DOHH2 (cell line): ENCODE results near the gene LARGE1.

Experiments
- H3F3A ChIP-seq: fragments of 200-600 bp; sonication (generic), shearing (Covaris generic); 2 replicates; pipeline ENCODE4 v1.6.0; 2016; ENCODE audit warnings: antibody characterized with exemption, mild to moderate bottlenecking; ENCODE audit not compliant: control insufficient read depth, insufficient read depth
- H3K27ac ChIP-seq: fragments of 200-600 bp; sonication (generic); 2 replicates; pipeline ENCODE4 v1.5.1; 2014; ENCODE audit warnings: low read depth, mild to moderate bottlenecking, low read length, moderate library complexity
- H3K27me3 ChIP-seq: fragments of 200-600 bp; sonication (generic); 2 replicates; pipeline ENCODE4 v1.6.1; 2014; ENCODE audit warnings: mild to moderate bottlenecking, low read length, mixed read lengths; ENCODE audit not compliant: control insufficient read depth
- H3K36me3 ChIP-seq: fragments of 200-600 bp; sonication (generic); 2 replicates; pipeline ENCODE4 v1.6.1; 2014; ENCODE audit warnings: mild to moderate bottlenecking, low read length, moderate library complexity, mixed read lengths; ENCODE audit not compliant: control insufficient read depth
- H3K4me1 ChIP-seq: fragments of 200-600 bp; sonication (generic); 2 replicates; pipeline ENCODE4 v1.6.1; 2014; ENCODE audit warnings: mild to moderate bottlenecking, low read length, mixed read lengths; ENCODE audit not compliant: control insufficient read depth
- H3K4me2 ChIP-seq: fragments of 200-600 bp; sonication (generic); 2 replicates; pipeline ENCODE4 v1.6.0; 2014; ENCODE audit warnings: mild to moderate bottlenecking, low read length, moderate library complexity
- H3K4me3 ChIP-seq: fragments of 200-600 bp; sonication (generic); 2 replicates; pipeline ENCODE4 v1.5.1; 2014; ENCODE audit warnings: mild to moderate bottlenecking, low read length, mixed read lengths
- H3K79me2 ChIP-seq: fragments of 200-600 bp; sonication (generic); 2 replicates; pipeline ENCODE4 v1.6.1; 2014; ENCODE audit warnings: mild to moderate bottlenecking, low read length, mixed read lengths; ENCODE audit not compliant: control insufficient read depth
- H3K9me2 ChIP-seq: fragments of 200-600 bp; sonication (generic); replicated peaks from 2 replicates; pipeline ENCODE4 v1.6.1; 2014; ENCODE audit warnings: mild to moderate bottlenecking, low read length, mixed read lengths; ENCODE audit not compliant: control insufficient read depth
- H3K9me3 ChIP-seq: fragments of 200-600 bp; sonication (generic); 2 replicates; pipeline ENCODE4 v1.6.1; 2014; ENCODE audit warnings: antibody characterized with exemption, low read length, mixed read lengths; ENCODE audit not compliant: control insufficient read depth, insufficient read depth
- H4K20me1 ChIP-seq: fragments of 200-600 bp; sonication (generic); 2 replicates; pipeline ENCODE4 v1.6.0; 2014; ENCODE audit warnings: low read depth, mild to moderate bottlenecking, antibody characterized with exemption, low read length, moderate library complexity; ENCODE audit not compliant: control insufficient read depth, insufficient read depth
- EZH2phosphoT487 ChIP-seq: fragments of 200-600 bp; sonication (generic); IDR thresholded peaks from 2 replicates; pipeline ENCODE4 v1.6.1; 2017; ENCODE audit warnings: borderline replicate concordance, mild to moderate bottlenecking, antibody characterized with exemption, low read length, moderate library complexity, mixed read lengths
- TF ChIP-seq, protein P1 (sequence below): fragments of 200-600 bp; sonication (generic); IDR thresholded peaks from one replicate; pipeline ENCODE4 v1.5.1; 2014; ENCODE audit warnings: antibody characterized with exemption, mild to moderate bottlenecking, low read depth, low read length; ENCODE audit not compliant: poor library complexity, severe bottlenecking

LARGE1 gene

DNA sequence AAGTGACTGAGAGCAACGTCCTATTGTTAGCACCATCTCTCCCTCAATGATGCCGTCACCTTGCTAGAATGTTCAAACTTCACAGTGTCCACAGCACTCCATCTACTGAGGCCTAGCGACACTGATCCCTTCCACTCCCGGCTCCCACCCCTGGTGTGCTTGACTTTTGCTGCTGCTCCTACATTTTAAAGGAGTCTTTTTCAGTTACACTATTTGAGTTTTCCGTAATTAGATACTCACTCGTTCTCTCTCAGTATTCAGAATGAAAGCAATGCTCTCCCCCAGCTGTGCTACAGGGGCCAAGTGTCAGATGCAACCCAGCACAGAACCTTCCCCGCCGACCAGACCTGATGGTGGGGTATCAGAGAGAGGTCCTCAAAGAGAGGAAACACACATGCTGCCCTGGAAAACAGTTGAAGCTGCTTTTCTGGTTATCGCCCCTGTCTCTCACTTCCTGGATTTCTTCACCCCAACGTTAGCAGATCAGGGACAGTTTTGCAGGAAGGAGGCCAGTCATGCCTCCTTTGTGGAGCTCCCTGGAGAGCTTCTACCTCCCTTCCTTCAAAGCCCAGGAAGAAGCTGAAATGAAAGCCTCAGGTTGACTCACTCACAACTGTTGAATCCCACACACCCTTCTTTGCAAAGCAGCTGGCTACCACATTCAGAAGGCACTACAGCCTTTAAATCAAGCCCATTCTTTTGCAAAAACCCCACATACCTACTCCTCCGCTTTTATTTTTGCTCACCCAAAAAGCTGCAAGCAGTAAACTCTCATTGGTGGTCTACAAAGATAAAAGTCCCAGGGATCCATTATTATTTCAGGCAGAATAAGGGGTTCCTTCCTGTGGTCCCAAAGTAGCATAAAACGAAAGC, 23.5 kb downstream of the LARGE1 start:
- Histone ChIP-seq H4K20me1 (no peaks in the 10 kb centered on the region), H3F3A (no peaks in the 10 kb centered on the region), H3K27me3 (no peaks in the 10 kb centered on the region), H3K9me3 (no peaks in the 10 kb centered on the region), H3K36me3 (no peaks in the 10 kb centered on the region), H3K4me2 (no peak overlapping the region), H3K4me1 (no peaks in the 10 kb centered on the region), H3K79me2 (no peaks in the 10 kb centered on the region), H3K4me3 (no peak overlapping the region), H3K9me2 (no peaks in the 10 kb centered on the region), H3K27ac (no peak overlapping the region)
- TF ChIP-seq, protein P1, sequence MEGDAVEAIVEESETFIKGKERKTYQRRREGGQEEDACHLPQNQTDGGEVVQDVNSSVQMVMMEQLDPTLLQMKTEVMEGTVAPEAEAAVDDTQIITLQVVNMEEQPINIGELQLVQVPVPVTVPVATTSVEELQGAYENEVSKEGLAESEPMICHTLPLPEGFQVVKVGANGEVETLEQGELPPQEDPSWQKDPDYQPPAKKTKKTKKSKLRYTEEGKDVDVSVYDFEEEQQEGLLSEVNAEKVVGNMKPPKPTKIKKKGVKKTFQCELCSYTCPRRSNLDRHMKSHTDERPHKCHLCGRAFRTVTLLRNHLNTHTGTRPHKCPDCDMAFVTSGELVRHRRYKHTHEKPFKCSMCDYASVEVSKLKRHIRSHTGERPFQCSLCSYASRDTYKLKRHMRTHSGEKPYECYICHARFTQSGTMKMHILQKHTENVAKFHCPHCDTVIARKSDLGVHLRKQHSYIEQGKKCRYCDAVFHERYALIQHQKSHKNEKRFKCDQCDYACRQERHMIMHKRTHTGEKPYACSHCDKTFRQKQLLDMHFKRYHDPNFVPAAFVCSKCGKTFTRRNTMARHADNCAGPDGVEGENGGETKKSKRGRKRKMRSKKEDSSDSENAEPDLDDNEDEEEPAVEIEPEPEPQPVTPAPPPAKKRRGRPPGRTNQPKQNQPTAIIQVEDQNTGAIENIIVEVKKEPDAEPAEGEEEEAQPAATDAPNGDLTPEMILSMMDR = no peak
- TF ChIP-seq EZH2phosphoT487 = no peak

DNA sequence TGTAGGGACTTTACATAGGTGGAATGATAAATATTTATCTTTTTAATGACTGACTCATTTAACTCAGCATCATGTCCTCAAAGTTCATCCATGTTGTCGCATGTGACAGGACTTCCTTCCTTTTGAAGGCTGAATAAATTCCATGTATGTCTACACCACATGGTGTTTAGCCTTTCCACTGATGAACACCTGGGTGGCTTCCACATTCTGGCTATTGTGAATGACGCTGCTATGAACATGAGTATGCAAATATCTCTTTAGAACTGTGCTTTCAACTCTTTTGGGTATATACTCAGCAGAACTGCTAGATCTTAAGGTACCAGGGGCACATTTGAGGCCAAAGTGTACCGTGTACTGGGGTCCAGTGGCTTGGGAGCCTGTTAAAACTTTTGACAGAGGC, 24.1 kb downstream of the LARGE1 start:
- no peak overlapping the region for H3K4me2 ChIP-seq
- H3K4me3 ChIP-seq = no peak overlapping the region

GRCh38 chr22:33895444-33895843, 24.8 kb downstream of the LARGE1 start:
- H3K79me2 ChIP-seq = no peaks in the 10 kb centered on the region
- no peaks in the 10 kb centered on the region for H3K9me2 ChIP-seq
- TF ChIP-seq EZH2phosphoT487 = no peak
- TF ChIP-seq, protein P1 = no peak
- no peaks in the 10 kb centered on the region for H3F3A ChIP-seq
- no peak overlapping the region for H3K27ac ChIP-seq
- no peaks in the 10 kb centered on the region for H3K36me3 ChIP-seq
- no peaks in the 10 kb centered on the region for H3K4me1 ChIP-seq
- H4K20me1 ChIP-seq = no peaks in the 10 kb centered on the region
- H3K9me3 ChIP-seq = no peaks in the 10 kb centered on the region
- H3K4me3 ChIP-seq = no peak overlapping the region
- no peak overlapping the region for H3K4me2 ChIP-seq
- H3K27me3 ChIP-seq = no peaks in the 10 kb centered on the region

More for the DNA sequence above, 24.1 kb downstream of the LARGE1 start:
- Histone ChIP-seq H3K27me3 (no peaks in the 10 kb centered on the region), H4K20me1 (no peaks in the 10 kb centered on the region), H3K9me2 (no peaks in the 10 kb centered on the region), H3K27ac (no peak overlapping the region), H3K4me1 (no peaks in the 10 kb centered on the region), H3K9me3 (no peaks in the 10 kb centered on the region), H3K36me3 (no peaks in the 10 kb centered on the region), H3K79me2 (no peaks in the 10 kb centered on the region), H3F3A (no peaks in the 10 kb centered on the region)
- TF ChIP-seq, protein P1 = no peak
- TF ChIP-seq EZH2phosphoT487 = no peak
